HFFc6 (cell line): ENCODE data around the gene RGL3. TPM values are rescaled to one million over a fixed set of nuclear protein-coding genes. Genes with fewer than 3 reads are reported as not detected.
A peak's percentile ranks its signal among the peaks of the same experiment; 100 is the strongest.
"Not testable (repeated sequence)": the region's sequence is repeated elsewhere in the genome, so short reads cannot be mapped to it uniquely, and the experiment has no call there.

ENCODE experiments used
- DNase-seq: peaks from one replicate; pipeline ENCODE4 v3.0.0-alpha.2; 2018
- H3K27ac Mint-ChIP-seq: 2 replicates; pipeline ENCODE4 v1.8.0; 2020; ENCODE audit warnings: mild to moderate bottlenecking, mixed read lengths
- H3K27me3 Mint-ChIP-seq: 2 replicates; pipeline ENCODE4 v1.8.0; 2021; ENCODE audit warnings: mild to moderate bottlenecking, moderate library complexity, mixed read lengths; ENCODE audit not compliant: insufficient read depth
- H3K36me3 Mint-ChIP-seq: 2 replicates; pipeline ENCODE4 v1.8.0; 2021; ENCODE audit warnings: low read depth, mixed read lengths
- H3K4me1 Mint-ChIP-seq: 2 replicates; pipeline ENCODE4 v1.8.0; 2020; ENCODE audit warnings: low read depth, mixed read lengths
- H3K4me3 Mint-ChIP-seq: 2 replicates; pipeline ENCODE4 v1.8.0; 2020; ENCODE audit warnings: mild to moderate bottlenecking, moderate library complexity, mixed read lengths
- H3K9me3 Mint-ChIP-seq: 2 replicates; pipeline ENCODE4 v1.8.0; 2020; ENCODE audit warnings: mild to moderate bottlenecking, mixed read lengths
- total RNA-seq, 6 experiments: library from RNA; stranded (reverse); fragmentation: NEBNext Ultra II Directional; extraction: Animal tissue kit (Norgen Biotek cat#: 25700); gene quantifications; 2 replicates in 1 of 6; 3 replicates in 5 of 6; pipeline ENCODE4 v1.2.3, GENCODE V29; 2021
- TF ChIP-seq, protein P1 (sequence below): fragments of 200-600 bp; sonication (generic); IDR thresholded peaks from 2 replicates; pipeline ENCODE4 v1.5.0; 2021; ENCODE audit warnings: antibody characterized with exemption, mild to moderate bottlenecking

The RGL3 gene
- total RNA-seq, 6 experiments from 2014 or later, result 7.3 to 11.7 (median 8.9) TPM

DNA sequence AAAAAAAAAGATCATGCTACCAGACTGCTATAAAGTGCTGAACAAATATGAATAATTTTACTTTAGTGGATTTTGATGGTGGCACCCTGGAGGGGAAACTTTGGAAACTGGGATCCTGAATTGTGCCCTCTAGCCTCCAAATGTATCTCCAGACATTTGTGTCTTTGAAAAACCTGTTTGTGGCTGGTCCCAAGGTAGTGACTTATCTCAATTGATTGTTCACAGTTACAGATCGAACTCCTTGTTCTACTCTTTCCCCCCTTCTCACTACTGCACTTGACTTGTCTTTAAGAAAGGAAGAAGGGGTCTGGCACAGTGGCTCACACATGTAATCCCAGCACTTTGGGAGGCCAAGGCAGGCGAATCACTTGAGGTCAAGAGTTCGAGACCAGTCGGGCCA lies 10.5 kb downstream of the RGL3 start:
- no peaks in the 10 kb centered on the region for H3K36me3 Mint-ChIP-seq
- no peak overlapping the region for H3K4me3 Mint-ChIP-seq
- no peaks in the 10 kb centered on the region; the same call in 1 of the 2 replicates for H3K27me3 Mint-ChIP-seq
- no peak for DNase-seq
- TF ChIP-seq, protein P1, sequence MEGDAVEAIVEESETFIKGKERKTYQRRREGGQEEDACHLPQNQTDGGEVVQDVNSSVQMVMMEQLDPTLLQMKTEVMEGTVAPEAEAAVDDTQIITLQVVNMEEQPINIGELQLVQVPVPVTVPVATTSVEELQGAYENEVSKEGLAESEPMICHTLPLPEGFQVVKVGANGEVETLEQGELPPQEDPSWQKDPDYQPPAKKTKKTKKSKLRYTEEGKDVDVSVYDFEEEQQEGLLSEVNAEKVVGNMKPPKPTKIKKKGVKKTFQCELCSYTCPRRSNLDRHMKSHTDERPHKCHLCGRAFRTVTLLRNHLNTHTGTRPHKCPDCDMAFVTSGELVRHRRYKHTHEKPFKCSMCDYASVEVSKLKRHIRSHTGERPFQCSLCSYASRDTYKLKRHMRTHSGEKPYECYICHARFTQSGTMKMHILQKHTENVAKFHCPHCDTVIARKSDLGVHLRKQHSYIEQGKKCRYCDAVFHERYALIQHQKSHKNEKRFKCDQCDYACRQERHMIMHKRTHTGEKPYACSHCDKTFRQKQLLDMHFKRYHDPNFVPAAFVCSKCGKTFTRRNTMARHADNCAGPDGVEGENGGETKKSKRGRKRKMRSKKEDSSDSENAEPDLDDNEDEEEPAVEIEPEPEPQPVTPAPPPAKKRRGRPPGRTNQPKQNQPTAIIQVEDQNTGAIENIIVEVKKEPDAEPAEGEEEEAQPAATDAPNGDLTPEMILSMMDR, result no peak
- H3K4me1 Mint-ChIP-seq, result peaks cover 12% of the 10 kb centered on the region
- no peaks in the 10 kb centered on the region for H3K9me3 Mint-ChIP-seq
- no peak overlapping the region for H3K27ac Mint-ChIP-seq

DNA sequence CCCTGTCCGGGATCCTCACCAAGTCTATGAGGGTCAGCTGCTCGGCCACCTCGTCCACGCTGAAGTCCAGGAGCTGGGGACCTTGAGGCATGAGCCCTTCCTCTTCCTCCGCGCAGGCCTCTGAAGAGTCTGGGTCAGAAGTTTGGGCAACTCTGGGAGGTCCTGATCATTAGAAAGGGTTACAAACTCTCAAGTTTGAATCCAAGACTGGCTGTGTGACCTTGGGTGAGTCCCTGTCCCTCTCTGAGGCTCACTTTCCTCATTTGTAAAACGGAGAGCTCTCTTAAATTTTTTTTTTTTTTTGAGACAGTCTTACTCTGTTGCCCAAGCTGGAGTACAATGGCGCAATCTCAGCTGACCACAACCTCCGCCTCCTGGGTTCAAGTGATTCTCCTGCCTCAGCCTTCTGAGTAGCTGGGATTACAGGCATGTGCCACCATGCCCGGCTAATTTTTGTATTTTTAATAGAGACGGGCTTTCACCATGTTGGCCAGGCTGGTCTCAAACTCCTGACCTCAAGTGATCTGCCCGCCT lies 12.3 kb downstream of the RGL3 start:
- not testable (repeated sequence) for H3K9me3 Mint-ChIP-seq, H3K27me3 Mint-ChIP-seq, H3K36me3 Mint-ChIP-seq, H3K4me3 Mint-ChIP-seq, H3K27ac Mint-ChIP-seq, DNase-seq
- H3K4me1 Mint-ChIP-seq, result peaks cover 12% of the 10 kb centered on the region

DNA sequence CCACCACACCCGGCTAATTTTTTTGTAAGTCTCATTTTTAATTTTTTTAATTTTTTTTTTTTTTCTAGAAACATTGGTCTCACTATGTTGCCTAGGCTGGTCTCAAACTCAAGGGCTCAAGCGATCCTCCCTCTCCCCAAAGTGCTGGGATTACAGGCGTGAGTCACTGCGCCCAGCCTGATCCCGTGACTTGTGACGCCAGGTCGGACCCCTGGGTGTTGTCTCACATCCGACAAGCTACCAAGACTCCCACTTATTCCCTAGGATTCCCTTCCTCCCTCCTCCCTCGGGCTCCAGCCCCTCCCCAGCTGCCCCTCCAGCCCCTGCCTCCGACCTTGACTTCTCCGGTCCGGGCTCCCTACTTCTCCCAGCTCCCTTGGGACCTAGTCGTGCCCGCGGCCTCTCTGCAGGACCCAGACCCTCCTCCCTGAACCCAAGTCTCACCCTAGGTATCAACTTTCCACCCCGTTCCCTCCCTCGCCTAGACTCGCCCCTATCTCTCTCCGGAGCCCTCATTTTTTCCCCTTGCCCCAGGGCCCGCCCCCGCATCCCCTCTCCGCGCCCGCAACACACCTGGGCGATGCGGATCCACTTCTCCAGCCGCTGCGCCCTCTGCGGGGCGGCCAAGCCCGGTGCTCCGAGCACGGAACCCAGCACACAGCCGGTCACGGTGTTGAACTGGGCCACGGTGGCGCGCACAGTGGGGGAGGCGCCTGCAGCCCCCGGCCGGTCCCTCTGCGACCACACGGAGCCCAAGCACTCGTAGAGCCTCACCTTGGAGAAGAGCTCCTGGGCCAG lies 13.1 kb downstream of the RGL3 start:
- no peak for DNase-seq
- no peak overlapping the region for H3K27ac Mint-ChIP-seq
- no peak overlapping the region for H3K4me3 Mint-ChIP-seq
- no peaks in the 10 kb centered on the region; the same call in none of the 2 replicates for H3K27me3 Mint-ChIP-seq
- TF ChIP-seq, protein P1, result peak; percentile 39; the same call in 1 of the 2 replicates
- H3K9me3 Mint-ChIP-seq, result no peaks in the 10 kb centered on the region
- peaks cover 8% of the 10 kb centered on the region for H3K4me1 Mint-ChIP-seq
- no peaks in the 10 kb centered on the region for H3K36me3 Mint-ChIP-seq

DNA sequence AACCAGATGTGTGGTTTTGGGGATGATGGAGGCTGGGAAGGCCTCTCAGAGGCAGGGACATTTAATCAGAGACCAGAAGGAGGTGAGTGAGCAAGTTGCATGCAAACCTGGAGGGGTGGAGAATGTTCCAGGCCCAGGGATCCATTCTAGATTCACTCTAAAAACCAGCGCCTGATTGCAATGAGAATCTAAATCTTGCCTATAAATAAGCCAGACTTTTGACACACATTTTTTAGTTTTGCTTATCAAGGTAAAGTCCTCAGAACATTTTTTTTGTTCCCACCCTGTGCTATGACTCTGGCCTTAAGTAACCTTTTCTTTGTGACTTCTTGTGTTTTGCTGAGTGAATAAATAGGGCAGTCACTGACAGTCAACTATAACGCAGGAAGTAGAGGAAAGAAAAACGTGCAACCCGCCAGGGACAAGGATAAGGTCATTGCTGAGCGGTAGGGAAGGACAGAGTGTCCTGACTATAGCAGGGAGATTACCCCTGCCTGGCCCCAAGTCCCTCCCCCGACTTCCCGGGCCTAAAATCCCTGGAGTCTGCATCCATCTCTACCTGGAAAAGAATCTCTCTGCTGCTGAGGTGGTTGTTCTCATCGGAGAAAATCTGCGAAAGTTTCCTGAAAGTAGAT lies 14.4 kb downstream of the RGL3 start:
- TF ChIP-seq, protein P1, result no peak
- no peaks in the 10 kb centered on the region for H3K4me1 Mint-ChIP-seq
- H3K4me3 Mint-ChIP-seq, result no peak overlapping the region
- H3K9me3 Mint-ChIP-seq, result no peaks in the 10 kb centered on the region
- no peak for DNase-seq
- H3K27ac Mint-ChIP-seq, result no peak overlapping the region
- H3K27me3 Mint-ChIP-seq, result no peaks in the 10 kb centered on the region; the same call in none of the 2 replicates
- no peaks in the 10 kb centered on the region for H3K36me3 Mint-ChIP-seq

DNA sequence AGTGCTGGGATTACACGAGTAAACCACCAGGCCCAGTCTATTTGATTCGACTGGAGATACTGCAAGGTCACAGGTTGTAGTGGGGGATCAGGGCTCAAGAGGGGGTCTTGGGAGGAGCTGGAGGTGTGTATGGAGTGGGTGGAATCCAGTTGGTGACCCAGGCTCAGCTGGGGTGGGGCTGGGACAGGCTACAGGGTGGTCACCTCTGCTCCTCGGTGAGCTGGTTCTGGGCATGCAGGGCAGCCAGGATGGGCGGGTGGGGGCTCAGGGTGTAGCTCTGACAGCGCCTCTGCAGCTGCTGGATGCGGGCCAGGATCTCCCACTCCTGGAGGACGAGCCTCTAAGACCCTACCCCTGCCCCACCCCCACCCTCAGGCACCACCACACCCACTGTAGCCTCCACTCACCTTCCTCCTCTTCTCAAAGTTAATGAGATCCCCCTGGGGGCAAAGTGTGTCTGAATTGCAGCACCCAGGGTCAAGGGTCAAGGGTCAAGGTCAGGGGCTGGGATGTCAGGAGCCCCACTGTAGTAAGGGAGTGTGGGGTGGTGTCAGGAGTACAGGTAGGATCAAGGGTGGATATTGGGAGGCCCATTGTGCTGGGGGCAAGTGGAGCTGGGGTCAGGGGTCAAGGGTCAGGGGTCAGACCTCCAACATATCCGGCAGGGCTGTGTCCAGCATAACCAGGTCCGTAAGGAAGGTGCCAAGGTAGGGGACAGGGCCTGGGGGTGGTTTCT lies 17.1 kb downstream of the RGL3 start:
- H3K27me3 Mint-ChIP-seq, result no peaks in the 10 kb centered on the region; the same call in none of the 2 replicates
- no peak overlapping the region for H3K27ac Mint-ChIP-seq
- no peaks in the 10 kb centered on the region for H3K9me3 Mint-ChIP-seq
- TF ChIP-seq, protein P1, result no peak
- DNase-seq, result no peak
- no peak overlapping the region for H3K4me3 Mint-ChIP-seq
- no peaks in the 10 kb centered on the region for H3K4me1 Mint-ChIP-seq
- H3K36me3 Mint-ChIP-seq, result no peaks in the 10 kb centered on the region
